Caco-2 (cell line): ENCODE data around the gene TTC38. TPM values are rescaled to one million over a fixed set of nuclear protein-coding genes. Genes with fewer than 3 reads are reported as not detected.

Experiments
- BruUV-seq: library from RNA; stranded (reverse); fragments of 400-500 nt; replicated peaks from 2 replicates; lab custom pipeline; 2021; lab: Mats Ljungman, UMichigan
- CTCF ChIA-PET: fragments of 300-600 bp; sonication (Branson Sonifier 250); formaldehyde crosslinking; loops from one replicate; lab custom pipeline; 2022; ENCODE audit warnings: antibody characterized with exemption; lab: Charles Lee
- POLR2A ChIA-PET: fragments of 300-600 bp; sonication (Branson Sonifier 250); formaldehyde crosslinking; loops from one replicate; lab custom pipeline; 2022; ENCODE audit warnings: antibody characterized with exemption; lab: Charles Lee
- DNase-seq, 2 experiments: peaks; one replicate each; pipeline versions ENCODE4 v3.0.0 to v3.0.0-alpha.2; 2020 to 2022
- H3K27me3 ChIP-seq: replicated peaks from 2 replicates; pipeline ENCODE4 v1.6.0; 2011; ENCODE audit warnings: low read length; ENCODE audit not compliant: control insufficient read depth, insufficient read depth
- H3K36me3 ChIP-seq: 2 replicates; pipeline ENCODE4 v1.5.1; 2011; ENCODE audit warnings: low read length; ENCODE audit not compliant: control insufficient read depth, insufficient read depth
- H3K4me1 ChIP-seq: fragments of 250-450 bp; sonication (Bioruptor Pico); 2 replicates; pipeline ENCODE4 v1.5.1; 2020; ENCODE audit warnings: mild to moderate bottlenecking
- H3K4me3 ChIP-seq: 2 replicates; pipeline ENCODE4 v1.5.1; 2011; ENCODE audit warnings: low read depth, mild to moderate bottlenecking, control low read depth, low read length
- H3K9me3 ChIP-seq: fragments of 250-450 bp; sonication (Bioruptor Pico); 2 replicates; pipeline ENCODE4 v1.5.1; 2020; ENCODE audit warnings: mild to moderate bottlenecking, moderate library complexity
- H3K27ac Mint-ChIP-seq: one replicate; pipeline ENCODE4 v1.8.0; 2022; ENCODE audit warnings: mixed read lengths; ENCODE audit not compliant: unreplicated experiment
- H3K27me3 Mint-ChIP-seq: one replicate; pipeline ENCODE4 v1.8.0; 2022; ENCODE audit warnings: mixed read lengths; ENCODE audit not compliant: insufficient read depth, unreplicated experiment
- H3K36me3 Mint-ChIP-seq: one replicate; pipeline ENCODE4 v1.8.0; 2022; ENCODE audit warnings: mild to moderate bottlenecking, mixed read lengths; ENCODE audit not compliant: insufficient read depth, unreplicated experiment
- H3K4me1 Mint-ChIP-seq: one replicate; pipeline ENCODE4 v1.8.0; 2022; ENCODE audit warnings: low read depth, mixed read lengths; ENCODE audit not compliant: unreplicated experiment
- H3K4me3 Mint-ChIP-seq: one replicate; pipeline ENCODE4 v1.8.0; 2022; ENCODE audit warnings: mild to moderate bottlenecking, moderate library complexity, mixed read lengths; ENCODE audit not compliant: unreplicated experiment
- H3K9me3 Mint-ChIP-seq: one replicate; pipeline ENCODE4 v1.8.0; 2022; ENCODE audit warnings: mixed read lengths; ENCODE audit not compliant: unreplicated experiment
- intact Hi-C: fragments of 100-400 bp; cut with micrococcal nuclease; formaldehyde crosslinking; loops from one replicate; pipeline ENCODE4 v1.10.0; 2022; ENCODE audit not compliant: unreplicated experiment
- total RNA-seq: library from RNA; stranded (reverse); gene quantifications from 2 replicates; pipeline ENCODE4 v1.2.3, GENCODE V29; 2022
- TF ChIP-seq, protein P1 (sequence below), 2 experiments: fragments of 200-600 bp in 1 of 2; IDR thresholded peaks; 1 replicate in 1 of 2; 2 replicates in 1 of 2; pipeline versions ENCODE4 v1.5.1 to v1.8.0; 2011 to 2022; ENCODE audit warnings: antibody characterized with exemption in 1 of 2, control low read depth in 1 of 2, inconsistent platforms in 1 of 2, low read depth in 1 of 2, low read length in 1 of 2, mild to moderate bottlenecking in 1 of 2, moderate library complexity in 1 of 2; ENCODE audit not compliant: insufficient read depth in 1 of 2, severe bottlenecking in 1 of 2, unreplicated experiment in 1 of 2

TTC38 gene
- total RNA-seq, 1 experiment from 2014 or later = 44.5 TPM

- Mint-ChIP-seq H3K36me3 (peaks cover 97% of the 10 kb centered on the region), H3K4me3 (no peak overlapping the region)
Measured at GRCh38 chr22:46339956-46340355, 72.1 kb downstream of the TTC38 start.

DNA sequence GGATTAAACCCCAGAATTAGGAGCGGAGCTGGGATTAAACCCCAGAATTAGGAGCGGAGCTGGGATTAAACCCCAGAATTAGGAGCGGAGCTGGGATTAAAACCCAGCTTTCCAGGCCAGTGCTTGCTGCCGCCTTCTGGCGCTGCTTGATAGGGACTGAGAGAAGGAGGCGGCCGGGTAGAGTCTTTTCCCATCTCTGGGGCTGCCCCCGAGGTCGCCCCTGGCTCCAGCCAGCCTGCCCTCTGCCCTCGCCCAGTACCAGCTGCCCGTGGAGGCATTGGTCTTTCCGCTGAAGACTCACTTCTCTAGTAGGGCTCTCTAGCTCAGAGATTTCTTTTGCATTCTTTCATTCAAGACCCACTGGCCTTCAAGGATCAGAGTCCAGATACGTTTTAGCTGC is 72.9 kb downstream of the TTC38 start:
- Mint-ChIP-seq H3K9me3 (no peaks in the 10 kb centered on the region), H3K27ac (no peak overlapping the region), H3K4me3 (no peak overlapping the region), H3K27me3 (no peaks in the 10 kb centered on the region), H3K4me1 (peaks cover 9% of the 10 kb centered on the region), H3K36me3 (peaks cover 95% of the 10 kb centered on the region)
- H3K27me3 ChIP-seq = no peaks in the 10 kb centered on the region
- no peaks in the 10 kb centered on the region for H3K9me3 ChIP-seq
- TF ChIP-seq, protein P1, sequence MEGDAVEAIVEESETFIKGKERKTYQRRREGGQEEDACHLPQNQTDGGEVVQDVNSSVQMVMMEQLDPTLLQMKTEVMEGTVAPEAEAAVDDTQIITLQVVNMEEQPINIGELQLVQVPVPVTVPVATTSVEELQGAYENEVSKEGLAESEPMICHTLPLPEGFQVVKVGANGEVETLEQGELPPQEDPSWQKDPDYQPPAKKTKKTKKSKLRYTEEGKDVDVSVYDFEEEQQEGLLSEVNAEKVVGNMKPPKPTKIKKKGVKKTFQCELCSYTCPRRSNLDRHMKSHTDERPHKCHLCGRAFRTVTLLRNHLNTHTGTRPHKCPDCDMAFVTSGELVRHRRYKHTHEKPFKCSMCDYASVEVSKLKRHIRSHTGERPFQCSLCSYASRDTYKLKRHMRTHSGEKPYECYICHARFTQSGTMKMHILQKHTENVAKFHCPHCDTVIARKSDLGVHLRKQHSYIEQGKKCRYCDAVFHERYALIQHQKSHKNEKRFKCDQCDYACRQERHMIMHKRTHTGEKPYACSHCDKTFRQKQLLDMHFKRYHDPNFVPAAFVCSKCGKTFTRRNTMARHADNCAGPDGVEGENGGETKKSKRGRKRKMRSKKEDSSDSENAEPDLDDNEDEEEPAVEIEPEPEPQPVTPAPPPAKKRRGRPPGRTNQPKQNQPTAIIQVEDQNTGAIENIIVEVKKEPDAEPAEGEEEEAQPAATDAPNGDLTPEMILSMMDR (IDR thresholded peaks at IDR 0.05; ENCODE audit: insufficient read depth in 1 of 2, low read depth in 1 of 2, low read length in 1 of 2, severe bottlenecking in 1 of 2, unreplicated experiment in 1 of 2) = no peak
- H3K4me3 ChIP-seq = no peak overlapping the region
- ChIA-PET POLR2A (interaction anchor here (0.7 kb wide), 1 partner anchor 1336 kb away, joined by 4 read pairs; no protein-coding TSS in a partner anchor), CTCF (no interaction called here)
- no peak for DNase-seq
- intact Hi-C loops = no loop called here
- no TSS peak for BruUV-seq
- no peaks in the 10 kb centered on the region for H3K4me1 ChIP-seq
- H3K36me3 ChIP-seq = peaks cover 6% of the 10 kb centered on the region; the same call in 1 of the 2 replicates

More at GRCh38 chr22:46339956-46340355, 72.1 kb downstream of the TTC38 start:
- peaks cover 9% of the 10 kb centered on the region for H3K4me1 Mint-ChIP-seq
- H3K27me3 Mint-ChIP-seq = no peaks in the 10 kb centered on the region
- H3K27ac Mint-ChIP-seq = no peak overlapping the region
- Histone ChIP-seq H3K9me3 (no peaks in the 10 kb centered on the region), H3K4me3 (no peak overlapping the region), H3K36me3 (peaks cover 6% of the 10 kb centered on the region; the same call in 1 of the 2 replicates), H3K27me3 (no peaks in the 10 kb centered on the region), H3K4me1 (no peaks in the 10 kb centered on the region)
- intact Hi-C loops = no loop called here
- POLR2A ChIA-PET = interaction anchor here (0.7 kb wide), 1 partner anchor 1337 kb away, joined by 4 read pairs; no protein-coding TSS in a partner anchor
- no TSS peak for BruUV-seq
- no peak for DNase-seq
- CTCF ChIA-PET = no interaction called here
- TF ChIP-seq, protein P1 (IDR thresholded peaks at IDR 0.05; ENCODE audit: insufficient read depth in 1 of 2, low read depth in 1 of 2, low read length in 1 of 2, severe bottlenecking in 1 of 2, unreplicated experiment in 1 of 2) = no peak
- H3K9me3 Mint-ChIP-seq = no peaks in the 10 kb centered on the region

Other genes starting within 250 kb of the TTC38 start
- gene PPARA, start 117.5 kb upstream of the TTC38 start, total RNA-seq = 13.4 and 15.9 TPM in 2 replicates
- gene CDPF1, start 17.7 kb upstream of the TTC38 start, total RNA-seq = 7.2 and 8.8 TPM in 2 replicates
- 0.05 TPM in 1 of 2 replicates, not detected in the other for gene PKDREJ, start 4.7 kb upstream of the TTC38 start, total RNA-seq
- gene GTSE1, start 28.9 kb downstream of the TTC38 start, total RNA-seq = 54.4 and 55.1 TPM in 2 replicates
- gene TRMU, start 67.7 kb downstream of the TTC38 start, total RNA-seq = 73.9 and 78.4 TPM in 2 replicates